HepG2 (cell line): ENCODE results near the gene PPY. TPM values are rescaled to one million over a fixed set of nuclear protein-coding genes. Genes with fewer than 3 reads are reported as not detected.

Experiments used
- ATAD3A ChIP-seq: sonication (generic); formaldehyde crosslinking; IDR thresholded peaks from 2 replicates; pipeline ENCODE4 v1.4.0; 2020; ENCODE audit warnings: missing genetic modification reagents
- FOSL2 ChIP-seq: sonication (generic); formaldehyde crosslinking; IDR thresholded peaks from 2 replicates; pipeline ENCODE4 v1.4.0; 2020; ENCODE audit warnings: missing genetic modification reagents
- HDAC6 ChIP-seq: fragments of 200-600 bp; sonication (generic); IDR thresholded peaks from 2 replicates; pipeline ENCODE4 v1.7.0; 2017; ENCODE audit warnings: mild to moderate bottlenecking, antibody characterized with exemption, low read length, low read depth
- KDM5A ChIP-seq: fragments of 200-600 bp; sonication (generic); IDR thresholded peaks from 2 replicates; pipeline ENCODE4 v1.7.0; 2018; ENCODE audit warnings: antibody characterized with exemption, mild to moderate bottlenecking, low read length, borderline replicate concordance
- SALL1 ChIP-seq: sonication (generic); formaldehyde crosslinking; IDR thresholded peaks from 2 replicates; pipeline ENCODE4 v1.8.0; 2022; ENCODE audit warnings: mild to moderate bottlenecking, missing genetic modification reagents
- SAP130 ChIP-seq: IDR thresholded peaks from 2 replicates; pipeline ENCODE4 v1.6.1; 2016; ENCODE audit warnings: low read depth
- SOX6 ChIP-seq, 2 experiments: fragments of 450-650 bp in 1 of 2; sonication (generic) in 1 of 2; formaldehyde crosslinking in 1 of 2; IDR thresholded peaks; 2 replicates each; pipeline versions ENCODE4 v1.4.0 to v1.6.1; 2017 to 2020; ENCODE audit warnings: antibody characterized with exemption in 1 of 2, mild to moderate bottlenecking in 1 of 2, missing genetic modification reagents in 1 of 2
- SP4 ChIP-seq: sonication (generic); formaldehyde crosslinking; IDR thresholded peaks from 2 replicates; pipeline ENCODE4 v1.8.1; 2023; ENCODE audit warnings: mild to moderate bottlenecking, missing genetic modification reagents
- SPEN ChIP-seq: sonication (generic); formaldehyde crosslinking; IDR thresholded peaks from 2 replicates; pipeline ENCODE4 v1.5.1; 2020; ENCODE audit warnings: low read depth, mild to moderate bottlenecking, missing genetic modification reagents
- TBL1XR1 ChIP-seq: fragments of 150-350 bp; IDR thresholded peaks from 2 replicates; pipeline ENCODE4 v1.6.1; 2014; ENCODE audit warnings: borderline replicate concordance, low read length; ENCODE audit not compliant: partially characterized antibody
- TEAD3 ChIP-seq: optimal IDR thresholded peaks from 2 replicates; pipeline ENCODE3; 2016; ENCODE audit warnings: borderline replicate concordance
- ZNF207 ChIP-seq: fragments of 450-650 bp; IDR thresholded peaks from 2 replicates; pipeline ENCODE4 v1.6.1; 2016; ENCODE audit warnings: antibody characterized with exemption, borderline replicate concordance
- ZNF773 ChIP-seq: sonication (generic); formaldehyde crosslinking; IDR thresholded peaks from 2 replicates; pipeline ENCODE4 v1.4.0; 2020; ENCODE audit warnings: missing genetic modification reagents, borderline replicate concordance
- polyA plus RNA-seq, 8 experiments: library from polyadenylated mRNA; depleted of rRNA in 3 of 8; stranded (reverse) in 7 of 8; unstranded in 1 of 8; fragments of >200 nt; fragmentation: Illumina TruSeq in 4 of 8; extraction: Trizol in 4 of 8; gene quantifications; 2 replicates each; pipeline versions ENCODE4 v1.2.1 to v1.2.3, GENCODE V29; 2011 to 2016; ENCODE audit warnings: low read depth in 4 of 8, missing spikeins in 1 of 8, mixed read lengths in 1 of 8; ENCODE audit not compliant: insufficient read depth in 1 of 8
- total RNA-seq, 5 experiments: library from RNA; depleted of rRNA; stranded (reverse); fragments of >200 nt; fragmentation: Illumina TruSeq; extraction: Trizol; gene quantifications; 2 replicates each; pipeline ENCODE4 v1.2.3, GENCODE V29; 2016; ENCODE audit warnings: low read depth in 1 of 5
- TF ChIP-seq, protein P1 (sequence below): sonication (generic); formaldehyde crosslinking; IDR thresholded peaks from 2 replicates; pipeline ENCODE4 v1.5.1; 2020; ENCODE audit warnings: mild to moderate bottlenecking, missing genetic modification reagents, moderate library complexity
- TF ChIP-seq, protein P2 (sequence below): sonication (generic); formaldehyde crosslinking; IDR thresholded peaks from 2 replicates; pipeline ENCODE4 v1.5.0; 2020; ENCODE audit warnings: missing genetic modification reagents
- TF ChIP-seq, protein P3 (sequence below): sonication (generic); formaldehyde crosslinking; IDR thresholded peaks from 2 replicates; pipeline ENCODE4 v1.5.1; 2020; ENCODE audit warnings: mild to moderate bottlenecking, missing genetic modification reagents
- TF ChIP-seq, protein P4 (sequence below): sonication (generic); formaldehyde crosslinking; IDR thresholded peaks from 2 replicates; pipeline ENCODE4 v1.4.0; 2020; ENCODE audit warnings: missing genetic modification reagents
- TF ChIP-seq, protein P5 (sequence below): sonication (generic); formaldehyde crosslinking; IDR thresholded peaks from 2 replicates; pipeline ENCODE4 v1.5.0; 2020; ENCODE audit warnings: mild to moderate bottlenecking, missing genetic modification reagents

PPY gene
- total and polyA plus RNA-seq, 2 of the 13 experiments (the other 11 are each of a cell fraction or from before 2014, with no cell fraction given), result not detected

DNA sequence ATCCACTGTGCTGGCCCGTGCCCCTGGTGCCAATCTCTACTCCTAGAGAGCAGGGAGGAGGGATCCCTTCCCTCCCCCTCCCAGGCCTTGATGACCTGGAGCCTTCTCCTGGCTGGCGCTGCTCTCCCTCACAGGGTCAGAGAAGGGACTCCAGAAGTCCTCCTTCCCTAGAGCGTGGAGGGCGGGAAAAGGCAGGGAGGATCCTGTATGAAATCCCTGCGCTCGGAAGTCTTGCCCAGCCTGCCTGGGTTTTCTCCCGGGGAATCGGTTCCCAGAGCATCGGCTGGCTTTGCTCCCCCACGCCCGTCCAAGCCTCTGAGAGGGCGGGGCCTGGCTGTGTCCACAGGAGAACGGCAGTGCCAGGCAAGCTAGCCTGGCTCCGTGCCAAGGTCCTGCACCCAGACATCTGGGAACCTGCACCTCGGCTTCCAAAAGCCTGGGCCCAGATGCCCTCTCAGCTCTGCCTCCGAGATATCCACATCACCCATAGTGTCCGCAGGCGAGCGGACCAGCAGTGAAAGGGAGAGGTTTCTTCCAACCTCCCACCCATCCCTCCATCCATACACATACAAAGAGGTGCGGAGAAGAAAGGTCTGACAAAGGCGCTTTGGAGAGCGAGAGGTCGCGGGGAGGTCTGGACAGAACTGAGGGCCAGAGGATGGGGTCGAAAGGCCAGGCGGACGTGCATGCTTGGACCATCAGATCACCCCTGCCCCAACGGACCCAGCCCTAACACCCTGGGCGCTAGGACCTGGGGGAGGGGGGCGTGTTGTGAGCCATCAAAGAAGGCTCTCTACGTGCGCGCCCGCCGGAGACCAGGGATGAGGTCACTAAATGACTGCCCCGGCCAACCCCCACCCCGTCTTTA, 36.1 kb downstream of the PPY start (continued):
- TF ChIP-seq, protein P1, sequence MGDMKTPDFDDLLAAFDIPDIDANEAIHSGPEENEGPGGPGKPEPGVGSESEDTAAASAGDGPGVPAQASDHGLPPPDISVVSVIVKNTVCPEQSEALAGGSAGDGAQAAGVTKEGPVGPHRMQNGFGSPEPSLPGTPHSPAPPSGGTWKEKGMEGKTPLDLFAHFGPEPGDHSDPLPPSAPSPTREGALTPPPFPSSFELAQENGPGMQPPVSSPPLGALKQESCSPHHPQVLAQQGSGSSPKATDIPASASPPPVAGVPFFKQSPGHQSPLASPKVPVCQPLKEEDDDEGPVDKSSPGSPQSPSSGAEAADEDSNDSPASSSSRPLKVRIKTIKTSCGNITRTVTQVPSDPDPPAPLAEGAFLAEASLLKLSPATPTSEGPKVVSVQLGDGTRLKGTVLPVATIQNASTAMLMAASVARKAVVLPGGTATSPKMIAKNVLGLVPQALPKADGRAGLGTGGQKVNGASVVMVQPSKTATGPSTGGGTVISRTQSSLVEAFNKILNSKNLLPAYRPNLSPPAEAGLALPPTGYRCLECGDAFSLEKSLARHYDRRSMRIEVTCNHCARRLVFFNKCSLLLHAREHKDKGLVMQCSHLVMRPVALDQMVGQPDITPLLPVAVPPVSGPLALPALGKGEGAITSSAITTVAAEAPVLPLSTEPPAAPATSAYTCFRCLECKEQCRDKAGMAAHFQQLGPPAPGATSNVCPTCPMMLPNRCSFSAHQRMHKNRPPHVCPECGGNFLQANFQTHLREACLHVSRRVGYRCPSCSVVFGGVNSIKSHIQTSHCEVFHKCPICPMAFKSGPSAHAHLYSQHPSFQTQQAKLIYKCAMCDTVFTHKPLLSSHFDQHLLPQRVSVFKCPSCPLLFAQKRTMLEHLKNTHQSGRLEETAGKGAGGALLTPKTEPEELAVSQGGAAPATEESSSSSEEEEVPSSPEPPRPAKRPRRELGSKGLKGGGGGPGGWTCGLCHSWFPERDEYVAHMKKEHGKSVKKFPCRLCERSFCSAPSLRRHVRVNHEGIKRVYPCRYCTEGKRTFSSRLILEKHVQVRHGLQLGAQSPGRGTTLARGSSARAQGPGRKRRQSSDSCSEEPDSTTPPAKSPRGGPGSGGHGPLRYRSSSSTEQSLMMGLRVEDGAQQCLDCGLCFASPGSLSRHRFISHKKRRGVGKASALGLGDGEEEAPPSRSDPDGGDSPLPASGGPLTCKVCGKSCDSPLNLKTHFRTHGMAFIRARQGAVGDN (CRISPR knock-in tag), result peak; percentile 36
- TF ChIP-seq, protein P2, sequence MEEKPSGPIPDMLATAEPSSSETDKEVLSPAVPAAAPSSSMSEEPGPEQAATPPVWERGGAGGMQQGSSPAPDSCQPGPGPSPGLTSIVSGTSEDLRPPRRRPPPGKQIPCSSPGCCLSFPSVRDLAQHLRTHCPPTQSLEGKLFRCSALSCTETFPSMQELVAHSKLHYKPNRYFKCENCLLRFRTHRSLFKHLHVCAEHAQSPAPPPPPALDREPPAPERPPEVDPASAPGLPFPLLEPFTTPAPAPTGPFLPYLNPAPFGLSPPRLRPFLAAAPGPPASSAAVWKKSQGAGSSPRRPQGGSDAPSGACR (CRISPR knock-in tag), result no peak
- TF ChIP-seq ATAD3A (no peak), SAP130 (CRISPR knock-in tag) (peak; percentile 52), FOSL2 (CRISPR knock-in tag) (0 out of 2 replicates have a peak, but pooled peaks have one; percentile 9), KDM5A (no peak), SPEN (CRISPR knock-in tag) (no peak), TBL1XR1 (no peak), ZNF773 (CRISPR knock-in tag) (no peak), SP4 (peak; percentile 32; the same call in 1 of the 2 replicates), TEAD3 (CRISPR knock-in tag) (peak; percentile 23), SOX6 (IDR thresholded peaks at IDR 0.05) (no peak), SOX6 (CRISPR knock-in tag; IDR thresholded peaks at IDR 0.05) (peak; percentile 36), HDAC6 (no peak), ZNF207 (no peak), SALL1 (peak; percentile 40)
- TF ChIP-seq, protein P3, sequence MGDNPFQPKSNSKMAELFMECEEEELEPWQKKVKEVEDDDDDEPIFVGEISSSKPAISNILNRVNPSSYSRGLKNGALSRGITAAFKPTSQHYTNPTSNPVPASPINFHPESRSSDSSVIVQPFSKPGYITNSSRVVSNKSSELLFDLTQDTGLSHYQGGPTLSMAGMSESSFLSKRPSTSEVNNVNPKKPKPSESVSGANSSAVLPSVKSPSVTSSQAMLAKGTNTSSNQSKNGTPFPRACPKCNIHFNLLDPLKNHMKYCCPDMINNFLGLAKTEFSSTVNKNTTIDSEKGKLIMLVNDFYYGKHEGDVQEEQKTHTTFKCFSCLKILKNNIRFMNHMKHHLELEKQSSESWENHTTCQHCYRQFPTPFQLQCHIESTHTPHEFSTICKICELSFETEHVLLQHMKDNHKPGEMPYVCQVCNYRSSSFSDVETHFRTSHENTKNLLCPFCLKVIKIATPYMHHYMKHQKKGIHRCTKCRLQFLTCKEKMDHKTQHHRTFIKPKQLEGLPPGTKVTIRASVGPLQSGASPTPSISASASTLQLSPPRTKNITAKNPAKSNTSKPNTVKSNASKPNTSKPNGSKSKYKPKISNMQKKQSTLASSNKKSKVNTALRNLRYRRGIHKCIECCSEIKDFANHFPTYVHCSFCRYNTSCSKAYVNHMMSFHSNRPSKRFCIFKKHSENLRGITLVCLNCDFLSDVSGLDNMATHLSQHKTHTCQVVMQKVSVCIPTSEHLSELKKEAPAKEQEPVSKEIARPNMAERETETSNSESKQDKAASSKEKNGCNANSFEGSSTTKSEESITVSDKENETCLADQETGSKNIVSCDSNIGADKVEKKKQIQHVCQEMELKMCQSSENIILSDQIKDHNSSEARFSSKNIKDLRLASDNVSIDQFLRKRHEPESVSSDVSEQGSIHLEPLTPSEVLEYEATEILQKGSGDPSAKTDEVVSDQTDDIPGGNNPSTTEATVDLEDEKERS (CRISPR knock-in tag), result no peak
- TF ChIP-seq, protein P4, sequence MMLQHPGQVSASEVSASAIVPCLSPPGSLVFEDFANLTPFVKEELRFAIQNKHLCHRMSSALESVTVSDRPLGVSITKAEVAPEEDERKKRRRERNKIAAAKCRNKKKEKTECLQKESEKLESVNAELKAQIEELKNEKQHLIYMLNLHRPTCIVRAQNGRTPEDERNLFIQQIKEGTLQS (CRISPR knock-in tag), result 0 out of 2 replicates have a peak, but pooled peaks have one; percentile 33
- TF ChIP-seq, protein P5, sequence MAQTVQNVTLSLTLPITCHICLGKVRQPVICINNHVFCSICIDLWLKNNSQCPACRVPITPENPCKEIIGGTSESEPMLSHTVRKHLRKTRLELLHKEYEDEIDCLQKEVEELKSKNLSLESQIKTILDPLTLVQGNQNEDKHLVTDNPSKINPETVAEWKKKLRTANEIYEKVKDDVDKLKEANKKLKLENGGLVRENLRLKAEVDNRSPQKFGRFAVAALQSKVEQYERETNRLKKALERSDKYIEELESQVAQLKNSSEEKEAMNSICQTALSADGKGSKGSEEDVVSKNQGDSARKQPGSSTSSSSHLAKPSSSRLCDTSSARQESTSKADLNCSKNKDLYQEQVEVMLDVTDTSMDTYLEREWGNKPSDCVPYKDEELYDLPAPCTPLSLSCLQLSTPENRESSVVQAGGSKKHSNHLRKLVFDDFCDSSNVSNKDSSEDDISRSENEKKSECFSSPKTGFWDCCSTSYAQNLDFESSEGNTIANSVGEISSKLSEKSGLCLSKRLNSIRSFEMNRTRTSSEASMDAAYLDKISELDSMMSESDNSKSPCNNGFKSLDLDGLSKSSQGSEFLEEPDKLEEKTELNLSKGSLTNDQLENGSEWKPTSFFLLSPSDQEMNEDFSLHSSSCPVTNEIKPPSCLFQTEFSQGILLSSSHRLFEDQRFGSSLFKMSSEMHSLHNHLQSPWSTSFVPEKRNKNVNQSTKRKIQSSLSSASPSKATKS (CRISPR knock-in tag), result no peak
